Measurements from ENCODE around the gene HS6ST1. TPM values are rescaled to one million over a fixed set of nuclear protein-coding genes. Genes with fewer than 3 reads are reported as not detected.

HS6ST1 gene
- total RNA-seq, 2 experiments from 2014 or later: 13.6 to 17.6 TPM

DNA sequence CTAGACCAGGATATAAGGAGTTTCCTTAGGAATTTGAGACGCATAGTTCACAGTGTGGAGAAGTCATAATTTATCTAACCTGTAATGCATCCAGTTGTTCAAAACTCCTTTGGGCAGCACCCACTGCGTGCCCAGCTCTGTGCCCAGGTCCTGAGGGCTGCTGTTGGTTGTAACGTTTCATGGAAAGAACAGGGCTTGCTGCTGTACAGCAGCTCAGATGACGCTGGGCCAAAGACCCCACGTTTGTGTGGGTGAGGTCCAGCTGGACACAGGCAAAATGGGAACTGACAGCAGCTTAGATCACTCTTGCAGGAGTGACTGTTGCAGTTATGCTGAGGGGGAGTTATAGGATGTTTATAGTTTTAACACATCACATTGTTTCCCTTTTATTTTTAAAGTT is 30.0 kb upstream of the HS6ST1 start:
- Histone ChIP-seq H4K20me1 (ENCODE audit: insufficient read depth, low read length) (no peaks in the 10 kb centered on the region), H3K27ac (ENCODE audit: low read depth, low read length, poor library complexity, severe bottlenecking) (no peak overlapping the region), H3K4me1 (ENCODE audit: insufficient read depth, low read length, poor library complexity, severe bottlenecking) (no peaks in the 10 kb centered on the region), H2AFZ (ENCODE audit: low read length) (no peak overlapping the region), H3K9me2 (ENCODE audit: insufficient read depth, low read length) (no peaks in the 10 kb centered on the region), H3K4me2 (ENCODE audit: low read length) (no peak overlapping the region), H3K4me3 (ENCODE audit: low read depth, low read length, poor library complexity, severe bottlenecking) (no peak overlapping the region), H3K9me3 (ENCODE audit: low read length) (no peaks in the 10 kb centered on the region), H3K36me3 (ENCODE audit: insufficient read depth, low read length) (no peaks in the 10 kb centered on the region), H3K79me2 (ENCODE audit: insufficient read depth, low read depth, low read length) (no peaks in the 10 kb centered on the region)
- intact Hi-C loops (cut with micrococcal nuclease; ENCODE audit: unreplicated experiment): no loop called here
- POLR2A ChIA-PET: no interaction called here
- no TSS peak for BruUV-seq (replicated peaks)
- TF ChIP-seq EZH2phosphoT487 (IDR thresholded peaks at IDR 0.05; ENCODE audit: borderline replicate concordance, low read depth, low read length): no peak
- TF ChIP-seq, protein P1, sequence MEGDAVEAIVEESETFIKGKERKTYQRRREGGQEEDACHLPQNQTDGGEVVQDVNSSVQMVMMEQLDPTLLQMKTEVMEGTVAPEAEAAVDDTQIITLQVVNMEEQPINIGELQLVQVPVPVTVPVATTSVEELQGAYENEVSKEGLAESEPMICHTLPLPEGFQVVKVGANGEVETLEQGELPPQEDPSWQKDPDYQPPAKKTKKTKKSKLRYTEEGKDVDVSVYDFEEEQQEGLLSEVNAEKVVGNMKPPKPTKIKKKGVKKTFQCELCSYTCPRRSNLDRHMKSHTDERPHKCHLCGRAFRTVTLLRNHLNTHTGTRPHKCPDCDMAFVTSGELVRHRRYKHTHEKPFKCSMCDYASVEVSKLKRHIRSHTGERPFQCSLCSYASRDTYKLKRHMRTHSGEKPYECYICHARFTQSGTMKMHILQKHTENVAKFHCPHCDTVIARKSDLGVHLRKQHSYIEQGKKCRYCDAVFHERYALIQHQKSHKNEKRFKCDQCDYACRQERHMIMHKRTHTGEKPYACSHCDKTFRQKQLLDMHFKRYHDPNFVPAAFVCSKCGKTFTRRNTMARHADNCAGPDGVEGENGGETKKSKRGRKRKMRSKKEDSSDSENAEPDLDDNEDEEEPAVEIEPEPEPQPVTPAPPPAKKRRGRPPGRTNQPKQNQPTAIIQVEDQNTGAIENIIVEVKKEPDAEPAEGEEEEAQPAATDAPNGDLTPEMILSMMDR (conservative IDR thresholded peaks at IDR 0.05; ENCODE audit: low read length): no peak
- CTCF ChIA-PET (ENCODE audit: unreplicated experiment): no interaction called here
- DNase-seq (ENCODE audit: low spot score): no peak

DNA sequence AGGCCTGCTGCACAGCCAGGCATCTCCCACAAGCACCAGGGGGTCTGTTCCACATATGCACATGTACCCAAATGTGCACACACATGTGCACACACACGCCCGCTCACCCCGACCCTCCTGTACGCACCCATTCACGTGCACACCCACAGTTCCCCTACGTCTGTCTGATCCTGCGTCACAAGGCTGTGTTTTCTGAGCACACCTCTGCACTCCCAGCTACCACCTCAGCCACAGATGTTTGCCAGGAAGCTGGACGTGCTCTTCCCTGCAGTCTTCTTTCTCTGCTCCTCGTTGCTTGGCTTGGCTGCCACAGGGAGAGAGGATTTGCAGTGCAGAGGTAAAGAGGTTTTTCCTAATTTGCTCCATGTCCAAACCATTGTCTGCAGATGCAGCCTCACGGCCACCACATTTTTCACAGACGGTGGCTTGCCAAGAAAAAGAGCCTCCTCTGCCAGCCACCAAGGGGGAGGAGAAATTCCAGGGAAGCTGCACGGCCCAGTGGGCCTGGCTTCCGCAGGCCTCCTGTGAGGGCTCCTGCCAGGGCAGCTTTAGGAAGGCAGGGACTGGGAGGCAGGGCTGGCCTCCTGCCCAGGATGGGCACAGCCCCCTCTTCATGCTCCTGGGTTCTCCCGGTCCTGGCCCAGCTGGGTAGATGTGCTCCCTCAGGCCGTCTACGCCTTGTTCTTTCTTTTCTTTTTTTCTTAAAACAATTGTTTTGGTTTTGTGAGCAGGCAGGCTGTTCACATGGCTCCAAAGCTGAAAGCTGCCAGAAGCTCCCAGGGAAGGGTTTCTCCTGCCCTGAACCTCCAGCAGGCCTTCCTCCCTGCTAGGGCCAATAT is 29.3 kb upstream of the HS6ST1 start:
- BruUV-seq (replicated peaks): no TSS peak
- CTCF ChIA-PET (ENCODE audit: unreplicated experiment): no interaction called here
- TF ChIP-seq, protein P1 (conservative IDR thresholded peaks at IDR 0.05; ENCODE audit: low read length): no peak
- TF ChIP-seq EZH2phosphoT487 (IDR thresholded peaks at IDR 0.05; ENCODE audit: borderline replicate concordance, low read depth, low read length): no peak
- no peak overlapping the region for H3K27ac ChIP-seq (ENCODE audit: low read depth, low read length, poor library complexity, severe bottlenecking)
- POLR2A ChIA-PET: no interaction called here
- no peaks in the 10 kb centered on the region for H3K79me2 ChIP-seq (ENCODE audit: insufficient read depth, low read depth, low read length)
- H4K20me1 ChIP-seq (ENCODE audit: insufficient read depth, low read length): no peaks in the 10 kb centered on the region
- intact Hi-C loops (cut with micrococcal nuclease; ENCODE audit: unreplicated experiment): no loop called here
- H3K9me3 ChIP-seq (ENCODE audit: low read length): no peaks in the 10 kb centered on the region
- no peak for DNase-seq (ENCODE audit: low spot score)
- H3K36me3 ChIP-seq (ENCODE audit: insufficient read depth, low read length): no peaks in the 10 kb centered on the region
- no peak overlapping the region for H3K4me2 ChIP-seq (ENCODE audit: low read length)
- no peaks in the 10 kb centered on the region for H3K9me2 ChIP-seq (ENCODE audit: insufficient read depth, low read length)
- H3K4me3 ChIP-seq (ENCODE audit: low read depth, low read length, poor library complexity, severe bottlenecking): no peak overlapping the region
- H3K4me1 ChIP-seq (ENCODE audit: insufficient read depth, low read length, poor library complexity, severe bottlenecking): no peaks in the 10 kb centered on the region
- no peak overlapping the region for H2AFZ ChIP-seq (ENCODE audit: low read length)

DNA sequence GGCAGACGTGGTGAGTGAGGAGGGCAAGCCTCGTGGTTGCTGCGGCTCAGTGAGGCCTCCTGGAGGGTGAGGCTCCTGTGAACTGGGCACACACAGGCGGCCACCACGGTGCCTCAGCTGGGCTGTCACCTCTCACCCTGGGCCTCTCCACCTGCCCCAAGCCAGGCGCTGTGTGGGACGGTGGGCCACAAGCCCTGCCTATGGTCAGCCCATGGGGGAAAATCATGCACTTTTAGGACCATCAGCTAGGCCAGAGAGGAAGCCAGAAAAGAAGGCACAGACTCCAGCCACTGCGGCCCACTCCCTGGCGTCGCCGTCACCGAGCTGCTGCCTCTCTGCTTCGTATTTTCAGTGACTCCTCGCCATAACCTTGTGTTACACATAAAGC is 28.5 kb upstream of the HS6ST1 start:
- Histone ChIP-seq H3K9me2 (ENCODE audit: insufficient read depth, low read length) (no peaks in the 10 kb centered on the region), H3K36me3 (ENCODE audit: insufficient read depth, low read length) (no peaks in the 10 kb centered on the region), H3K79me2 (ENCODE audit: insufficient read depth, low read depth, low read length) (no peaks in the 10 kb centered on the region), H3K4me2 (ENCODE audit: low read length) (no peak overlapping the region), H2AFZ (ENCODE audit: low read length) (no peak overlapping the region), H4K20me1 (ENCODE audit: insufficient read depth, low read length) (no peaks in the 10 kb centered on the region), H3K4me1 (ENCODE audit: insufficient read depth, low read length, poor library complexity, severe bottlenecking) (no peaks in the 10 kb centered on the region), H3K27ac (ENCODE audit: low read depth, low read length, poor library complexity, severe bottlenecking) (no peak overlapping the region), H3K9me3 (ENCODE audit: low read length) (no peaks in the 10 kb centered on the region), H3K4me3 (ENCODE audit: low read depth, low read length, poor library complexity, severe bottlenecking) (no peak overlapping the region)
- no TSS peak for BruUV-seq (replicated peaks)
- intact Hi-C loops (cut with micrococcal nuclease; ENCODE audit: unreplicated experiment): no loop called here
- TF ChIP-seq, protein P1 (conservative IDR thresholded peaks at IDR 0.05; ENCODE audit: low read length): no peak
- no peak for TF ChIP-seq EZH2phosphoT487 (IDR thresholded peaks at IDR 0.05; ENCODE audit: borderline replicate concordance, low read depth, low read length)
- no peak for DNase-seq (ENCODE audit: low spot score)
- ChIA-PET CTCF (ENCODE audit: unreplicated experiment) (no interaction called here), POLR2A (no interaction called here)
